HUES6 (cell line): ENCODE results near the gene TPRG1.

Source experiments
- H3K27ac ChIP-seq: 2 replicates; pipeline ENCODE4 v1.7.0; 2013; ENCODE audit warnings: low read depth, mild to moderate bottlenecking, low read length, inconsistent platforms
- H3K27me3 ChIP-seq: 2 replicates; pipeline ENCODE4 v1.6.1; 2013; ENCODE audit warnings: low read length; ENCODE audit not compliant: control insufficient read depth, insufficient read depth
- H3K36me3 ChIP-seq: 2 replicates; pipeline ENCODE4 v1.6.1; 2013; ENCODE audit warnings: low read length; ENCODE audit not compliant: control insufficient read depth, insufficient read depth
- H3K4me1 ChIP-seq: 2 replicates; pipeline ENCODE4 v1.6.1; 2013; ENCODE audit warnings: low read length; ENCODE audit not compliant: control insufficient read depth, insufficient read depth
- H3K4me3 ChIP-seq: 2 replicates; pipeline ENCODE4 v1.5.1; 2013; ENCODE audit warnings: low read depth, low read length
- H3K9ac ChIP-seq: one replicate; pipeline ENCODE4 v1.6.1; 2013; ENCODE audit warnings: mild to moderate bottlenecking, low read length
- H3K9me3 ChIP-seq: 2 replicates; pipeline ENCODE4 v1.6.1; 2013; ENCODE audit warnings: low read depth, low read length; ENCODE audit not compliant: control insufficient read depth, insufficient read depth

Gene TPRG1

DNA sequence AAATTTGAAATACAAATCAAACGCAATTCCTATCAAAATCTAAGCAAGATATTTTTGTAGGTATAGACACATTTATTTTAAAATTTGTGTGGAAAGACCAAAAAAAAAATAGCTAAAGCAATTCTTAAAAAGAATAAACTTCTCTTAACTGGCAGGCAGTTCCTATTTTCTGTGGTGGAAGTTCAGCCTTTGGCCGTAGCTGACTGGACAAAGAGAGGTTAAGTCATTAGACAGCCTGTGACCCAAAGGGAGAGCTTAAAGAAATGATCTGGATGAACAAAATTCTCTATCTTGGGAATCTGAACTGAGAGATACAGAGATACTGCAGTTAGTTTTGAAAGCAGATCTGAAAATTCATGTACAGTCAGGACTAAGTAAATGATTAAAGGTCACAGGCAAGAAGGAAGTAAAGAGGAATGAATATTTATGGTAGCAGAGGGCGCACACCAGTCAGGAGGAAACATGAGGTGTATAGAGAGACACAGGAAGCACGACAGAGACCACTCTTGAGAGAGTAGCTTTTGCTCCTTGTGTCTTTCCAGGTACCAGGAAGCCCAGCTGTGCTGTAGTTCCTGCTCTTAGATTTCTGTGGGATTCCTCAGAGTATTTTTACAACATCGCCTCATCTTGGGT lies 57.5 kb downstream of the TPRG1 start:
- H3K4me1 ChIP-seq = no peaks in the 10 kb centered on the region
- H3K27me3 ChIP-seq = no peaks in the 10 kb centered on the region
- H3K27ac ChIP-seq = no peak overlapping the region
- H3K4me3 ChIP-seq = no peak overlapping the region
- H3K9me3 ChIP-seq = no peaks in the 10 kb centered on the region
- no peaks in the 10 kb centered on the region for H3K36me3 ChIP-seq
- no peak overlapping the region for H3K9ac ChIP-seq

DNA sequence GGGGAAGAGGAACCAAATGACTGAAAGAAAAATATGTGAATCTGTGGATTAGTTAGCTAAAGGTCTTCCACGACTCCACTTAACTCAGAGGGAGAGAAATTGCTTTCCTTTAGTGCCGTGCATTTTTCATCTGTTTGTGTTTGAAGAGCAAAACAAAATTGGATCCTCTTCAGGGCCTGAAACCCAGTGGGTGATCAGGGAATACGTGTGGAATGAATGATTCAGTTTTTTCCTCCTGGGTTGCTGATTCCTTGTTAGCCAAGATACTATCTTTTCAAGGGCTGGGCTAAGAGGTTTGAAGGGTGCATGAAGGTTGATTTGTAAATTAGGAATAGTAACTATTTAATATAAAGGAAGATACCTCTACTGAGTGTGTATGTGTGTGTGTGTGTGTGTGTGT lies 61.0 kb downstream of the TPRG1 start:
- H3K27ac ChIP-seq = no peak overlapping the region
- no peaks in the 10 kb centered on the region for H3K27me3 ChIP-seq
- H3K36me3 ChIP-seq = no peaks in the 10 kb centered on the region
- no peak overlapping the region for H3K9ac ChIP-seq
- no peaks in the 10 kb centered on the region for H3K4me1 ChIP-seq
- no peaks in the 10 kb centered on the region for H3K9me3 ChIP-seq
- H3K4me3 ChIP-seq = no peak overlapping the region

DNA sequence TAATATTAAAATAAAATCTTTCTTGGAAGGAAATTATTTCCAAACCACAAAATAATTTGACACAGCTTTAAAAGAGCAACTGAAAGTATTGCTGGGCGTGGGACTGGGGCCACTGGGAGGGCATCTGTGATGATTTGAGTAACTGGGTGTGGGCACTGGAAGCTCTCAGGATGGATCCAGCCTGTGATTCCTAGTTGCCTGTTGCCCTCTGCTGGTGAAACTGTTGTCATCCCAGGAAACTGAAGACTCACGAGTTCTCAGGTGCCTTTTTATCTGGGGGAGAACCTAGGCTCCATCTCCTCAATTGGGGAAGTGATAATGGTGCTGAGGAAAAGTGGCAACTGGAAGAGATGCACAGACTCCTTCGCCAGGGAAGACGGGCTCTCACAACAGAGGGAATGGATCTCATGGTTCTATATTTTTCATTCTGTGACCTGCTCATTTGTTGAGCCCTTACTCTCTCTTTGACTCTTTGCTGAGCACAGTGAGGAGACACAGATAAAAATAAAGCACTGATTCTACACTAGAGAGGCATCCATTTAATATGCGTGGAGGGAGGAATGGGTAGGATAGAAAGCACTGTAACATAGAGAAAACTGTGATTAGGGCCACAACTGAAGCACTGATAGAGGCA lies 61.6 kb downstream of the TPRG1 start:
- H3K4me3 ChIP-seq = no peak overlapping the region
- H3K27ac ChIP-seq = no peak overlapping the region
- H3K9me3 ChIP-seq = no peaks in the 10 kb centered on the region
- H3K36me3 ChIP-seq = no peaks in the 10 kb centered on the region
- H3K4me1 ChIP-seq = no peaks in the 10 kb centered on the region
- H3K9ac ChIP-seq = no peak overlapping the region
- no peaks in the 10 kb centered on the region for H3K27me3 ChIP-seq

DNA sequence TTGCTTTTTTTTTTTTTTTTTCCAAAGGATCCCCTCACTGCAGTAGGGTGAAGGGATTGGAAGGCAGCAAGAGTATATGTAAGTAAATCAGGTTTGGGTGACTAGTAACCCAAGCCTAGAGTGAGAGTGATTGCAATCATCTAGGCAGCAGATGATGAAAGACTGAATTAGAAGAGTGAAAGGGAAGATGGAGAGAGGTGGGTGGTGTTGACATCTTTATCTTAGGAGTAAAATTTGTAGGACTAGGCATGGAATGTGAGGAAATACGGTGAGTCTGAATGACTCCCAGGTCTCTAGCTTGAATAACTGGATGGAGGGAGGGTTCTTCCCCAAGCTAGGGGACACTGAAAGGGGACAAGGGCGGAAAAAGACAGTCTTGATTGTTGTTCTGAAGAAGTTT lies 63.4 kb downstream of the TPRG1 start:
- H3K27ac ChIP-seq = no peak overlapping the region
- no peaks in the 10 kb centered on the region for H3K4me1 ChIP-seq
- H3K4me3 ChIP-seq = no peak overlapping the region
- no peak overlapping the region for H3K9ac ChIP-seq
- H3K9me3 ChIP-seq = no peaks in the 10 kb centered on the region
- no peaks in the 10 kb centered on the region for H3K36me3 ChIP-seq
- H3K27me3 ChIP-seq = no peaks in the 10 kb centered on the region

DNA sequence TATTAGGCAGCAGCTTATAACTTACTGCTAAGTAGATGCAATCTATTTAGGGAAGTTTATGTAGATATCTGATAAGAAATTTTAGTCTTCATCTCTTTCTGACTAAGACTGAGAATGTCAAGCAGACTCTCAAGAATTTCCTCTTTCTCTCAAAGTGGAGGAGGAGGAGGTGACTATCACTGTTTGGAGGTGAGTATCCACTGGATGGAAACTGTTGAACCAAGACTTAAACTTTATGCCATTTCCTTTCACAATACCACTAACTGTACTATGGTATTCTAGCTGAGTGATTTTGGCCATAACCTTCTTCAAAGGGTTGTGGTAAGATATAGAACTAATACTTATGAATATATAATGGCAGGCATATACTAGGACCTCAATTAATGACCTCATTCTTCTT lies 64.6 kb downstream of the TPRG1 start:
- H3K9ac ChIP-seq = no peak overlapping the region
- H3K27ac ChIP-seq = no peak overlapping the region
- H3K36me3 ChIP-seq = no peaks in the 10 kb centered on the region
- no peaks in the 10 kb centered on the region for H3K27me3 ChIP-seq
- no peaks in the 10 kb centered on the region for H3K4me1 ChIP-seq
- H3K4me3 ChIP-seq = no peak overlapping the region
- H3K9me3 ChIP-seq = no peaks in the 10 kb centered on the region

DNA sequence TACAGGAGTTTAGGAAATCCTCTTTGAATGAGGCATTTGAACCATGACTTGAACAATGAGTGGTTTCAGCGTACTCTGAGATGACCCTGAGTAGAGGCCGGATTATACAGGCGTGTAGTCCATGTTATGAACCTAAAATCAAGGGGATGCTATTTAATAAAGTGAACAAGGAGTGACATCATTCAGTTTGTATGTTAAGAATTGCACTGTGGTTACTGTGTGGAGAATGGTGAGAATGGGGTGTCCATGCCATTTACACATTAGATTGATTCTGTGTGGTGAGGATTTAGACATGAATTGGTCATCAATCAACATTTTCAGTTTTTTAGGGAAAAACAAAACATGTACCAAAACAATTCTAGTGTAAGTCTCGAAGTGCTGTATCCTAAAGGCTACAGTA lies 65.8 kb downstream of the TPRG1 start:
- H3K9ac ChIP-seq = no peak overlapping the region
- no peak overlapping the region for H3K27ac ChIP-seq
- H3K4me1 ChIP-seq = no peaks in the 10 kb centered on the region
- H3K27me3 ChIP-seq = no peaks in the 10 kb centered on the region
- H3K4me3 ChIP-seq = no peak overlapping the region
- H3K9me3 ChIP-seq = no peaks in the 10 kb centered on the region; the same call in 1 of the 2 replicates
- no peaks in the 10 kb centered on the region for H3K36me3 ChIP-seq

DNA sequence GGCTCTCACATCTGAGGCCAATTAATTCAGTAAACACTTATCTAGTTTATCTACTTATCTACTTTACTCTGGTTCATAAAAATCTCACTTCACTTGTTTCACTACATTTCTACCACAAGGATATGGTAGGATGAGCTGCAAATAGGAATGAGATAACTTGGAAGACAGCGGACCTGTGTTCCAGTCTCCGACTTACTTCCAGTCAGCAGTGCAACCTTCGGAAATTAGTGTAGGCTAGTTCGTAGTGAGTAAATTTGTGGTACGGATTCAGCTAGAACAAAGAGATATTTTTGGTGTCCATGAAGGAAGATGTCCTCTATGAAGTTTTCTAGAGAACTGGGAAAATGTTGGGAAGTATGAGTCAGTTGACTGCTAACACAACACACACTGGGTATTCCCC lies 66.3 kb downstream of the TPRG1 start:
- H3K4me3 ChIP-seq = no peak overlapping the region
- H3K36me3 ChIP-seq = no peaks in the 10 kb centered on the region
- H3K9ac ChIP-seq = no peak overlapping the region
- H3K27me3 ChIP-seq = no peaks in the 10 kb centered on the region
- H3K27ac ChIP-seq = no peak overlapping the region
- peaks cover under 1% of the 10 kb centered on the region for H3K9me3 ChIP-seq
- H3K4me1 ChIP-seq = no peaks in the 10 kb centered on the region

DNA sequence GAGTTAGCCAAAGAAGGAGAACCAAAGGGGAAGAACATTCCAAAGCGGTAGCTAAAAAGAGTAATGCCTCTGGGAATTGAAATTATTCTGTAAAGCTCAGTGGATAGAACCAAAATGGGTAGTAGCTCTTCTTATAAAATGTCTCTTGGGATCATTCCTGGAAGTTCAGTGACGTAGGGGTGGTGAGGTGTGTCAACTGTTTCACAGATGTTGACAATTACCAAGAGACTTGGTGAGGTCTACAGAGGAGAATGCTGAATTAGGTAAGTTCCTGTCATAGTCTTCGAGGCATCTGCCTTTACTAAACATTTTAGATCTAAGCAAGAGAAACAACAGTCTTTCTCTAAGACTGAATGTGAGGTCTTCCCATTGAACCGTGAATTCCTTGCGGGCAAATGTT lies 67.8 kb downstream of the TPRG1 start:
- Histone ChIP-seq H3K27me3 (no peaks in the 10 kb centered on the region), H3K9ac (no peak overlapping the region), H3K4me1 (no peaks in the 10 kb centered on the region), H3K27ac (no peak overlapping the region), H3K36me3 (no peaks in the 10 kb centered on the region), H3K9me3 (peaks cover 9% of the 10 kb centered on the region), H3K4me3 (no peak overlapping the region)

DNA sequence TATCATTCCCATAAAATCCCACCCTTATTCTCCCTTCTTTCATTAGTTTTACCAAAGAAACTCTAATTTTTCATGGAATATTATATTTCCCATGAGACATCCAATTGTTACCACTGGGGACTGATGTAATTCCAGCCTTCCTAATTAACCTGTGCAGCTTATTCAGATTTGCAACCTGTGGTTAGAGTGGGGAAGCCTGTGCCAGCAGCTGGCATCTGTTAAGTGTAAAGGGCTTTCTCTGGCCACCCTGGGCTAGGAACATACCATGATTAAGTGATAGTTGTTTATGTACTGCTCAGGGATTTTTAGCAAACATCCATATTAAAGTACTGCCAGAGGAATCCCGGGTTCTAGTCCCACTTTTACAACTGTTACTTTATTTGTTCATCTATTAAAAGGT lies 78.2 kb downstream of the TPRG1 start:
- Histone ChIP-seq H3K36me3 (no peaks in the 10 kb centered on the region), H3K4me1 (no peaks in the 10 kb centered on the region), H3K9ac (no peak overlapping the region), H3K4me3 (no peak overlapping the region), H3K9me3 (0 out of 2 replicates have a peak, but pooled peaks cover 5% of the 10 kb centered on the region), H3K27me3 (no peaks in the 10 kb centered on the region), H3K27ac (no peak overlapping the region)

DNA sequence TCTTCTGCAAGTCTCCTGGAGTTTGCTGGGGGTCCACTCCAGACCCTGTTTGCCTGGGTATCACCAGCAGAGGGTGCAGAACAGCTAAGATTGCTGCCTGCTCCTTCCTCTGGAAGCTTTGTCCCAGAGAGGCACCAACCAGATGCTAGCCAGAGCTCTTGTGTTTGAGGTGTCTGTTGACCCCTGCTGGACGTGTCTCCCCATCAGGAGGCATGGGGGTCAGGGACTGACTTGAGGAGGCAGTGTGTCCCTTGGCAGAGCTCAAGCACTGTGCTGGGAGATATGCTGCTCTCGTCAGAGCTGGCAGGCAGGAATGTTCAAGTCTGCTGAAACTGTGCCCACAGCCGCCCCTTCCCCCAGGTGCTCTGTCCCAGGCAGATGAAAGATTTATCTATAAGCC lies 86.5 kb downstream of the TPRG1 start:
- Histone ChIP-seq H3K36me3 (no peaks in the 10 kb centered on the region), H3K27me3 (no peaks in the 10 kb centered on the region), H3K9ac (no peak overlapping the region), H3K9me3 (0 out of 2 replicates have a peak, but pooled peaks cover 3% of the 10 kb centered on the region), H3K27ac (no peak overlapping the region), H3K4me1 (no peaks in the 10 kb centered on the region), H3K4me3 (no peak overlapping the region)

DNA sequence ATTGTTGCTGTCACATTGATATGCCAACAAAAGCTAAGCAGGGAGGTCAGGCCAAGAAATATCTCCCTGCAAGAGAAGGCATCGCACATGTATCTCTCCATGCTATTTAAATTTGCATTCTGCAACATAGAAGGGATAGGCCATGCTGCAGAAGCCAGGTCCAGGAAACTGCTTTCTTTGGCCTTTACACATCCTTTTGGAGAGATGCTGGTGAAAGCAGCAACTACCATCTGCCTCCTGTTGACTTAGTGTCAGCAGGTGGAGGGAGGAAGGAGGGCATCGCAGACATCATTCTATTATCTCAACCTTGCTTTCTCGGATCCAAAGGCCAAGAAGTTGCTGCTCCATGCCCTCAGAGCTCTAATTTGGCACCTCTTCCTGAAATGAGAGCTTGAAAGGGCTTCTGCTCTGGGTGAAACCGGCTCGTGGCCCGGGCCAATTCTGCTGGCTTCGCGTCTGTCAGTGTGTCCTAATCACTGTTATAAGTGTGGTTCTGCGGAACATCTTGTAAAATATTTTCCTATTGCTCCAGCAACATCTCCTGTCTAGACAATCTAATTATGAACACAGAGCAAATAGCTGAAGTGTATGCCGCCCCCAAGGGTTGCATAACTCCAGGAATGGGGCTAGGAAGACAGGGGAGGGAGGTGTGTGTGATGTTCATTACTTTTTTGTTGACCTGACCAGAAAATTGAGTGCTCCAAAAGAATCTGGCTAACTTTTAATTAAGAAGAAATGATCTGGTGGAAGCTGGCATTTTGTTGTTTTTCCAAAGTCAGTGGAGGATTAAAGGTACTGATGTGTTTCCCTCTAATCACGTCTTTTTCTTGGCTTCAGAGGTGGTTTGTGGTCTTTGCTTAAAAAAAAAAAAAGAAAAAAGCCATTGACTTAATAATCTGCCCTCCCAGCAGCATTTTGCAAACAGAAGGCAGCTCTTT lies 89.1 kb downstream of the TPRG1 start:
- Histone ChIP-seq H3K4me1 (no peaks in the 10 kb centered on the region), H3K27ac (no peak overlapping the region), H3K27me3 (no peaks in the 10 kb centered on the region), H3K9me3 (no peaks in the 10 kb centered on the region), H3K36me3 (no peaks in the 10 kb centered on the region), H3K9ac (no peak overlapping the region), H3K4me3 (no peak overlapping the region)
